UCSD-AML1 (cell line): ENCODE measurements around the gene SPOP.
A peak's percentile ranks its signal among the peaks of the same experiment; 100 is the strongest.
"Not testable (repeated sequence)": the region's sequence is repeated elsewhere in the genome, so short reads cannot be mapped to it uniquely, and the experiment has no call there.

Experiments used
- DNase-seq: peaks from one replicate; lab custom pipeline; 2025; ENCODE audit not compliant: unreplicated experiment; lab: John Stamatoyannopoulos, UW

Gene SPOP

DNA sequence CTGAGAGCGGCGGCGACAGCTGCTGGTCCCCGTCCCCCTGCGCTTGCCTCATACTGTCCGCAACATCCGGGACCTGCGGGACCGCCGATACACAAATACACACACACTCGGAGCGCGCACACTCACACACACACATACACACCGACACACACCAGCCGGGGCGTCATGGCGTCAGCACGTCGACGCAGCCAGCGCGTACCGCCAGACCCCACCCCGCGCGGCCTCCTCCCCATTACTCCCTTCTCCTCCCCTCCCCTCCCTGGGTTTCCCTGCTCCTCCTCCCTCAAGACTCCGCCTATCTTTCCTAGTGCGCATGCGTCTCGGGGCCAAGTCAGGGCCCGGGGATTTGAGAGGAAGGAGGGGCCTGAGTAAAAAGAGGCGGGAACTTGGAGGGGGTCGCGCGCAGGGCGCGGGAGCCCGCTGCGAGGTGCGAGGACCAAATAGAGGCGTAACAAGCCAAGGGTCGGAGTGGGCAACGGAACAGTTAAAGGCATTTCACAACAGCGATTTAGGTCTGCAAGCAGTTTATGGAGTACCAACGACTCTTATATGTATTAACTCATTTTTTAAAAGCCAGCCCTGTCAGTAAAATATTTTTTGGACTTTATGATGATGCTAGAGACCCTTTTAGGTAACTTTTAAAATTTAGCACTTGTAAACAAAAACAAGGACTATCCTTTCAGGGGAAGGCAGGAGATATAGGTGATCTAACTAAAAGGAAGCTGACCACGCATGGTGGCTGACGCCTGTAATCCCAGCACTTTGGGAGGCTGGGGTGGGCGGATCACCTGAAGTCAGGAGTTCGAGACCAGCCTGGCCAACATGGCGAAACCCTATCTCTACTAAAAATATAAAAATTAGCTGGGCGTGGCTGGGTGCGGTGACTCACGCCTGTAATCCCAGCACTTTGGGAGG lies at the start of gene SPOP:
SPOP (minus strand) TSS at position 165 of the 915 bp plus-strand sequence. CDS start 55,287 bp downstream, outside the sequence.
- peak; percentile 99 for DNase-seq

- DNase-seq: no peak
Observed at GRCh38 chr17:49727380-49727779, 49.5 kb upstream of the SPOP start.

DNA sequence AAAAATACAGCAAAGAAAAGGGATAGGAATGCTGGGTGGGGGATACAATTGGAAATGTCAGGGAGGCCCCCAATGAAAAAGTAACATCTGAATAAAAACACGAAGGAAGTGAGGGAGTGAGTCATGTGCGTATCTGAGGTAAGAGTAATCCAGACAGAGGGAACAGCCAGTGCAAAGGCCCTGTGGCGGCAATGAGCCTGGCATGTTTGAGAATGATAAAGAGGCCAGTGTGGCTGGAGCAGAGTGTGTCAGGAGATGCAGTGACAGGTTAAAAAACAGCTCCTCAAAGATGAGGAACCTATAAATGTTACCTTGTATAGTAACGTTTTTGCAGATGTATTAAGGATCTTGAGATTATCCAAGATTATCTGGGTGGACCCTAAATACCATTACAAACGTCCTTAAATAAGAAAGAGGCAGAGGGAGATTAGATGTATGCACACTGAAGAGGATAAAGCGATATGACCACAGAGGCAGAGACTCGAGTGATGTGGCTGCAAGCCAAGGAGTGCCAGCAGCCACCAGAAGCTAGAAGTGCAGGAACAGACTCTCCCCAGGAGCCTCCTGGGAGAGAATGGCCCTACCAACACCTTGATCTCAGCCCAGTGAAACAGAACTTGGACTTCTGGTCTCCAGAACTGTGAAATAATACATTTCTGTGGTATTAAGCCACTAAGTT lies 47.7 kb upstream of the SPOP start:
- no peak for DNase-seq

GRCh38 chr17:49724552-49724951 lies 46.7 kb upstream of the SPOP start:
- DNase-seq: not testable (repeated sequence)

DNA sequence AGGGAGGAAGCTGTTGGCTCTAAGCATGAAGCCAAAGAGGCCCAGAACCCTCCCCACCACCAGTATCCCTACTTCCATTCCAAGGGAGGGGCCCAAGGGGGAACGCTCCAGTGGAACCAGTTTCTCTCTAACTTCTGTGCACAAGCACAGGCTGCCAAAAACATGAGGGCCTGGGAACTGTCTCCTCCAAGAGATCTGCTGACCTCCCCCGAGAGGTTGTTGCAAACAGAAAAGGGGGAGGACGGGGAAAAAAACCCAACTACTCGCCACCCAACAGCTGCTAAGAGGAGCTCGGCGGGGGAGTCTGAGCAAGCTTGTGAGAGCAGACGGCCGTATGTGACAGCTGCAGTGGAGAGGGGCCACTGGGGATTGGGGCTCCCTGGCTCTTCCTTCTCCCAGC lies 45.5 kb upstream of the SPOP start:
- DNase-seq: no peak

GRCh38 chr17:49722066-49722465 lies 44.2 kb upstream of the SPOP start:
- DNase-seq: no peak

- no peak for DNase-seq
Observed at GRCh38 chr17:49717371-49717861, 39.5 kb upstream of the SPOP start.

DNA sequence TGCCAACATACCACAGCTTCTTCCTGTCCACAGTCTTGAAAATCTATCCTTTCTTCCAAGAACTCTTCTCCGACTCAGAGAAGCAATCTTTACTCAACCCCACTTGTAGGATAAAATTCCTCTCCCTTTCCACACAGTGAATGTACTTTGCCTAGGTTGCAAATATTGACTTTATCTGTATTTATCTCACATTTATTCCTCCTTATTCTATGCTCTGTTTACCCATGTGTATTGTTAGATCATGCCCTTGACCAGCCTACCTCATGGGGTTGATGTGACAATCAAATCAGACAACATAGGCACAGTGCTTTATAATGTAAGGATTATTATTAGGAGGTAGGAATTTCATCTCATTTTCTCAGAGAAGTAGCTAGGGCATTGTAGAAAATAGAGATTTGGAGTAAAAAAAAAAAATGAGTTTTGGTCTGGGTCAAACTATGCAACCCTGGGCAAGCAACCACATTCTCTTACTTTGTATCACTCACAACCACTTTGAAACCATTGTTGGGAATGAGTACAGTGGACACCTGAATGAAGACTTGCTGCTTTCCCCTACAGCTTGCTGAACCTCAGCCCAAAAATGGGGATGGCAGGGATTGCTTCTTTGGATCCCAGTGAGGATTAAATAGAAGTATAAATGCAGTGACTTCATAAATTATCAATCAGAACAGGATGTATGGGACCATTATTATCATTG lies 38.9 kb upstream of the SPOP start:
- no peak for DNase-seq

DNA sequence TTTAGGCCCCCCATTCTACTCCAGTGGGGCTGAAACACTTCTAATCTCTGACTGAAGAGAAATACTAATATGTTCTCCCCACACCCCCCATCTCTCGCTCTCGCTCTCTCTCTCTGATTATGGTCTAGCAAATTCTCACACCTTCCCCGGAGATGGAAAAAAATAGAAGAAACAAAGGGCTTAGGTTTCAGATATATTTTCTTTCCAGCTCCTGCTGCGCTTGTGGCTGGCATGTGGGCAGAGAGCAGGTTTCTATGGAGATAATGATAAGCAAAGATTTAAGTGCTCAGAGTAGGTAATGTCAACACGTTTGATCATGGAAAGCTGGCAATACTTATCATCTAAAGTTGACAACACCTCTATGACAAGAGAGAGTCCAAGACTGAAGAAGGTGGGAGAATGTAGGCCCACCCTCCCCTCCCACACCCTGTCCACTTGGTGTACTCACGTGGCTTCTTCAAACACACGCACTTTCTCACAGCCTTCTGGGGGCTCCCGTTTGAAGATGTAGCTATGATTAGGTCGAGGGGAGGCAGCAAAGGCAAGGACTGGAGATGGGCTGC lies 37.9 kb upstream of the SPOP start:
- no peak for DNase-seq

DNA sequence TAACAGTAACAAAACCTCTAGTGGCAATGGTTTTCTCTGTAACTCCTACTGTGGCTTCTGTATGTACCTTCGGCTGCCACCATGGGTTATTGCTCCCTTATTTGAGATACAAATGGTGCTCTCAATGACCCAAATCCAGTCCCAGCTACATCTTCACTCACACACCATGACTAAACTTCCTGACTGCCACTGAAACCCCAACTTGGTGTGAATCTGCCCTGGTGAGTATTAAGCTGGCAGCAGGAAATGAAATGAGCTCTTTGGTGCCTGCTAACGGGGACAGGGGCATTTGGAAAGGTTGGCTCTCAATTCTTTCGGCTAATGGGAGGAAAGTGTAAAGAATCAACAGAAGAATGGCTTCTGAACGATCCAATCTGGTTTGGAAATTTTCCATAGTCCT lies 37.3 kb upstream of the SPOP start:
- DNase-seq: no peak

DNA sequence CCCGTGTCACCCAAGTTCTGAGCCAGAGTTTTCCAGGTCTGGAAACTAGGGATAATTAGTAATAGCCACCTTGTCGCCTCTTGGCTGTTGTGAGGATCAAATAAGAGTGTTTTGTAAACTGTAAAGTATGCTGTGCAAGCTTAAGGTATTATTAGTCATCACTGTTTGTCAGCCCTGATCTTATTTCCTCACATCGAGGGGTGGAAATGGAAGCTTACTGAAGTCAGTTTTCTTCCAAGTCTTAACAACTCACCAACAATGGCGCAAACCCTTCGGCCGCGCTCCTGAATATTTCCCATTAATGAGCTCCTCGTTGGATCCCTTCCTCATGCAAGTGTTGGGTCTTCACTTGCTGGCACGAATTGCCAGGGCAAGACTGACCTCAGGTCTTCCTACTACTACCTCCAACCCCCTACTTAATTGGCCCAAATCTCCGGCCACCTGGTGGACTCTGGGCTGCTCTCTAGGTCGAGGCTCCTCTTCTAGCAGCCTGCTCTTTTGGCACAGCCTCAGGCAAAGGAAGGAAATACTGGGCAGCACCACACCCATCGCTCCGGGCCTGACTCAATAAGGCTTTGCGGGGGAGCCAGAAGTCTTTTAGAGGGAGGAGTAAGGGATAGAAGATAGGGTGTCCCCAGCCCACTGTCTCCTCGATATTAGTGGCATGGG lies 30.8 kb upstream of the SPOP start:
- no peak for DNase-seq

DNA sequence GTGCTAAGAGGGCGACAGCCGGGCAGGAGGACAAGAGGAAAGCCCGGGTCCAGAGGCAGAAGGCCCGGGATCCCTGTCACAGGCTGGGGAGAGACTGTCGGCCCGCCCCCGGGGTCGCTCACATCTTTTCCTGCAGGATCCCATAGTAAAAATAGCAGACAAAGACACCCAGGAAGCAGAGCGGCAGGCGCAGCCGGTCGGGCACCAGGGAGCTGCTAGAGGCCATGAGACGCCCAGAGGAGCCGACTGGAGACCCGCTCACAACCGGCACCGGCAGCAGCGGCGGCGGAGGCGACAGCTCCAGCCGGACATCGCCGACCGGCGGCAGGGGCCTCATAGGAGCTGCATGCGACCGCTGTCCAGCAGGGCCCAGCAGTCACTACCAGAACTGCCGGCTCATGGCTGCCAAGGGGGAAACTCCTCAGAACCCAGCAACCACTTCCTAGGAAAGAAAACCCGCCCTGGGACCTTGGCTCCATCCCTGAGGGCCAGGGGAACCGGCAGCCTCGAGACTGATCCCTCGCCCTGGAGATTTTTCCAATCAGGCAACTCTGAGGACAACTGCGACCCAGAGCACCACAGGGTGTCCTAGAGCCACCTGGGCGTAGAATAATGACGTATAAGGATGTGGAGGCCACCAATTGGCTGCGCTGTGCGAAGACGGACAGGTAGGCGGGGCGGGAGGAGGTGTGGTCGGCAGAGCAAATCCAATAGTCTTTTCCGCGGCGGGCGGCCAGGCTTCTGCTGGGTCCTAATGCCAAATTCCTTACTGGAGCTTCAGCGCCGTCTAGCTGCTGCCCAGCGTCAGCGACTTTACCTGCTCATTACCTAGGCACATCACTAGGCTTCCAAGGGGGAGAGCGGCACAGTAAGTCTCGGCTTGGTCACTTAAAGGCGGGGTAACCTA lies 30.0 kb upstream of the SPOP start, which contains the start of gene SLC35B1:
SLC35B1 (minus strand) TSS at position 357 of the 907 bp plus-strand sequence; CDS start at position 226, 131 bp downstream.
- peak; percentile 97 for DNase-seq

- no peak for DNase-seq
Observed at GRCh38 chr17:49707246-49707607, 29.3 kb upstream of the SPOP start.

DNA sequence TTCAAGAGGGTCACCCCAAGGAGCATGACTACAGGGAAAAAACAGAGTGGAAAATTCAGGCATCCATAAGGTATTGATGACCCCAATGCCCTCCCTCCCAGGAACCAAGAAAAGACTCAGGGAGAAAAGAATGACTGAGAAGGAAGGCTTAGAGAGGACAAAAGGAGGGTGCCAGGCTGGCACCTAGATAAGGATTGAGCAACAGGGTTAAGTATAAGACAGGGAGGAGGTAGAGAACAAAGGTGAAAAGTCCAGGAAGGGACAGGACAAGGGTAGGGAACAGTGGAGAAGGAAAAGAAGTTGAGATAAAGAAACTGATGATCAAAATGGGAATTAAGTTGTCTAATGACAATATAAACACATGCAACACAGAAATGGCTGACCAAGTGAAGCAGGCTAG lies 27.4 kb upstream of the SPOP start:
- DNase-seq: no peak

DNA sequence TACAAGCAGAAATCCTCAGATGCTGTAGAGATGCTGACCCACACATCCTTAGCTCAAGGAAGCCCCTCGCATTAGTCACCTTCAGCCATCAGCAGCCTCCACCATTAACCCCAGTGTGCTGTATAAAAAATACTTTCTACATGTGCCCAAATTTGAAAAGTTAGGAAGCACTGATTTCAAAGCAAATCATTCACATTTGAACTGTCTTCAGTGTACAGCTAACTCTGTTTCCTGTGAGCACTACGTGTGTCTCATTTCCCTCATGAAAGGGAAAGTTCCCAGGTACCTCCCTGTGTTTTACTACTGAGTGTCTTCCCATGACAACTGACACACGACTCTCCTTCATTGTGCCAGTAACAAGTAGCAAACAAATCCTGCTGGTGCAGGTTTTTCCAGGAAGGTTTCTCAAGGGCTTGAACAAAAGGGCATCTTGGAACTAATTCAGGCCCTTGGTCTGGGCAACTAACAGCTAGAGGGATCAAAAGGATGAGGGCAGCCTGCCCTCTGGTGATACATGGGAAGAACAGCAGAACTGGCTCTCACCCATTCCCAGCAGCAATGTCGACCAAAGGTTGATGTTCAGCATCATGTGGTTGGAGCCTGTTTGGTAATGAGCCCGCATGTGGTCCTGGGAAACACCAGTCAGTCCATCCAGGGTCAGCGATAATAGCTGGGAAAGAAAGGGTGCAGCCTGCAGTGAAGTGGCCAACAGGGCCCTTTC lies 25.8 kb upstream of the SPOP start:
- peak; percentile 33 for DNase-seq

- no peak for DNase-seq
Observed at GRCh38 chr17:49700960-49701359, 23.1 kb upstream of the SPOP start.

DNA sequence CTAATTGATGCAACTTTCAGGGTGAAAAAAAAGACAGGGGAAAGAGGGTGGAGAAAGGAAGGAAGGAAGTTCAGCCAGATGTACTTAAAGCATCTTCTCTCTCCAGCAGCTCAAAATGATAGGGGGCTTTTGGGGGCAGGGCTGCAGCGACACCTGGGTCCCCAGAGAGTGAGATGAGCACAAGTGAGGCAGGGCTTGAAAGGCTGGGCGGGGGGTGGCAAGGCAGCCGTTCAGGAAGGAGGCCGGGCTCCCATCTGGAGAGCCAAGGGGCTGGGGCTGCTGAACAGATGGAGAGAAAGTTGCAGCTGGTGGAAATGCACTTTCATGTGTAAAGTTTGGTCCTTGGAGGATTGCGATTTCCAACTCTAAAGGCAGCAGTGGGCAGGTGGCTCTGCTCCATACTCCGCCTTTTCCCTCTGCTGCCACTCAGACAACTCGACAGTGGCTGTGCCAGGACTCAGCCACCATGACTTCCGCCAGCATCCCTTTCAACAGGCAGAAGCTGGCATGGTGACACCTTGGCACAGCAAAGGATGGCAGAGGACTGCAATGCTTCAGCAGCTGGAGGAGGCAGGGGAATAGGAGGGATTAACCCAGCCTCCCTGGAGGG lies 22.2 kb upstream of the SPOP start:
- DNase-seq: no peak

- no peak for DNase-seq
Observed at GRCh38 chr17:49698005-49698404, 20.1 kb upstream of the SPOP start.
